Measurements from ENCODE around the gene MAP7. TPM values are rescaled to one million over a fixed set of nuclear protein-coding genes. Genes with fewer than 3 reads are reported as not detected.

MAP7 gene
- total and polyA plus RNA-seq, 9 of the 15 experiments (the other 6 are each of a cell fraction or from before 2014, with no cell fraction given), result 0.76 to 7.7 (median 3.9) TPM

DNA sequence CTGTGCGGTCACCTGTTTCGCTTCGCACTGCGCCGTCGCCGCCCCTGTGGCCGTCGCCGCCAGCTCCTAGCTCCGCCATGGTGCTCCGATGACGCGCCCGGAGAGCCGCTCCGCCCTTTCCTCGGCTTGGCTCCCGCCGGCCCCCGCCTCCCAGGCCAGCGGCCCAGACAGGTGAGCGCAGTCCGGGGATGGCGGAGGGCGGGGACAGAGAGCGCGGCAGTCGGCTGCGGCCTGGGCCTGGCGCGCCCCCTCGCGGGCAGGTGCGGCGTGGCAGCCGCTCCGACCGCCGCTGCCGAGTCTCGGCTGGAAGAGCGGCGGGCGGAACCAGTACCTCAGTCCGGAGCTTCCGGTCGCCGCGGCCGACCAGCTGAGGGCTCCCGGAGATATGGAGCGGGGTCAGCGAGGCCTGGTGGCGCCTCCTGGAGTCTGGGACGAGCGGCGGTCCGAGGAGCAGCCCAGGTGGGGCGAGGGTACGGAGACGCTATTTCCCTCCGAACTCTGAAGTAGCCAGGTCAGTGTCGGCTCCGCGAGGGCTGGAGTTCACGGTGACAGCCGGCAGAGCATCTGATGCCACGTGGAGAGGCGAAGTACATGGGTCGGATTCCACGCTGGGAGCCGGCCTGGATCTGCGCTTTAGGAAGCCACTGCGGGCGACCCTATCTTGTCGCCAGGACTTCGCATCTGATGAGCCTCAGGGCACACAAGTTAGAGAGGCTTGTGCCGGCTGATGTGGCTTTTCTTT lies at the start of gene MAP7 (continued):
- TF ChIP-seq, protein P1, sequence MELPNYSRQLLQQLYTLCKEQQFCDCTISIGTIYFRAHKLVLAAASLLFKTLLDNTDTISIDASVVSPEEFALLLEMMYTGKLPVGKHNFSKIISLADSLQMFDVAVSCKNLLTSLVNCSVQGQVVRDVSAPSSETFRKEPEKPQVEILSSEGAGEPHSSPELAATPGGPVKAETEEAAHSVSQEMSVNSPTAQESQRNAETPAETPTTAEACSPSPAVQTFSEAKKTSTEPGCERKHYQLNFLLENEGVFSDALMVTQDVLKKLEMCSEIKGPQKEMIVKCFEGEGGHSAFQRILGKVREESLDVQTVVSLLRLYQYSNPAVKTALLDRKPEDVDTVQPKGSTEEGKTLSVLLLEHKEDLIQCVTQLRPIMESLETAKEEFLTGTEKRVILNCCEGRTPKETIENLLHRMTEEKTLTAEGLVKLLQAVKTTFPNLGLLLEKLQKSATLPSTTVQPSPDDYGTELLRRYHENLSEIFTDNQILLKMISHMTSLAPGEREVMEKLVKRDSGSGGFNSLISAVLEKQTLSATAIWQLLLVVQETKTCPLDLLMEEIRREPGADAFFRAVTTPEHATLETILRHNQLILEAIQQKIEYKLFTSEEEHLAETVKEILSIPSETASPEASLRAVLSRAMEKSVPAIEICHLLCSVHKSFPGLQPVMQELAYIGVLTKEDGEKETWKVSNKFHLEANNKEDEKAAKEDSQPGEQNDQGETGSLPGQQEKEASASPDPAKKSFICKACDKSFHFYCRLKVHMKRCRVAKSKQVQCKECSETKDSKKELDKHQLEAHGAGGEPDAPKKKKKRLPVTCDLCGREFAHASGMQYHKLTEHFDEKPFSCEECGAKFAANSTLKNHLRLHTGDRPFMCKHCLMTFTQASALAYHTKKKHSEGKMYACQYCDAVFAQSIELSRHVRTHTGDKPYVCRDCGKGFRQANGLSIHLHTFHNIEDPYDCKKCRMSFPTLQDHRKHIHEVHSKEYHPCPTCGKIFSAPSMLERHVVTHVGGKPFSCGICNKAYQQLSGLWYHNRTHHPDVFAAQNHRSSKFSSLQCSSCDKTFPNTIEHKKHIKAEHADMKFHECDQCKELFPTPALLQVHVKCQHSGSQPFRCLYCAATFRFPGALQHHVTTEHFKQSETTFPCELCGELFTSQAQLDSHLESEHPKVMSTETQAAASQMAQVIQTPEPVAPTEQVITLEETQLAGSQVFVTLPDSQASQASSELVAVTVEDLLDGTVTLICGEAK (IDR thresholded peaks at IDR 0.05), result 0 out of 2 replicates have a peak, but pooled peaks have one; percentile 55
- TF ChIP-seq, protein P1 (CRISPR knock-in tag; IDR thresholded peaks at IDR 0.05), result no peak
- TF ChIP-seq SUPT5H (IDR thresholded peaks at IDR 0.05) (no peak), ZNF316 (IDR thresholded peaks at IDR 0.05) (no peak), ZNF175 (CRISPR knock-in tag; IDR thresholded peaks at IDR 0.05; ENCODE audit: low read depth) (0 out of 2 replicates have a peak, but pooled peaks have one; percentile 52), TGIF2 (CRISPR knock-in tag; IDR thresholded peaks at IDR 0.05) (peak; percentile 90), GATAD2B (IDR thresholded peaks at IDR 0.05; ENCODE audit: borderline replicate concordance) (peak; percentile 94)
- TF ChIP-seq, protein P2, sequence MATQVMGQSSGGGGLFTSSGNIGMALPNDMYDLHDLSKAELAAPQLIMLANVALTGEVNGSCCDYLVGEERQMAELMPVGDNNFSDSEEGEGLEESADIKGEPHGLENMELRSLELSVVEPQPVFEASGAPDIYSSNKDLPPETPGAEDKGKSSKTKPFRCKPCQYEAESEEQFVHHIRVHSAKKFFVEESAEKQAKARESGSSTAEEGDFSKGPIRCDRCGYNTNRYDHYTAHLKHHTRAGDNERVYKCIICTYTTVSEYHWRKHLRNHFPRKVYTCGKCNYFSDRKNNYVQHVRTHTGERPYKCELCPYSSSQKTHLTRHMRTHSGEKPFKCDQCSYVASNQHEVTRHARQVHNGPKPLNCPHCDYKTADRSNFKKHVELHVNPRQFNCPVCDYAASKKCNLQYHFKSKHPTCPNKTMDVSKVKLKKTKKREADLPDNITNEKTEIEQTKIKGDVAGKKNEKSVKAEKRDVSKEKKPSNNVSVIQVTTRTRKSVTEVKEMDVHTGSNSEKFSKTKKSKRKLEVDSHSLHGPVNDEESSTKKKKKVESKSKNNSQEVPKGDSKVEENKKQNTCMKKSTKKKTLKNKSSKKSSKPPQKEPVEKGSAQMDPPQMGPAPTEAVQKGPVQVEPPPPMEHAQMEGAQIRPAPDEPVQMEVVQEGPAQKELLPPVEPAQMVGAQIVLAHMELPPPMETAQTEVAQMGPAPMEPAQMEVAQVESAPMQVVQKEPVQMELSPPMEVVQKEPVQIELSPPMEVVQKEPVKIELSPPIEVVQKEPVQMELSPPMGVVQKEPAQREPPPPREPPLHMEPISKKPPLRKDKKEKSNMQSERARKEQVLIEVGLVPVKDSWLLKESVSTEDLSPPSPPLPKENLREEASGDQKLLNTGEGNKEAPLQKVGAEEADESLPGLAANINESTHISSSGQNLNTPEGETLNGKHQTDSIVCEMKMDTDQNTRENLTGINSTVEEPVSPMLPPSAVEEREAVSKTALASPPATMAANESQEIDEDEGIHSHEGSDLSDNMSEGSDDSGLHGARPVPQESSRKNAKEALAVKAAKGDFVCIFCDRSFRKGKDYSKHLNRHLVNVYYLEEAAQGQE (IDR thresholded peaks at IDR 0.05; ENCODE audit: borderline replicate concordance), result peak; percentile 79
- TF ChIP-seq, protein P2 (CRISPR knock-in tag; IDR thresholded peaks at IDR 0.05; ENCODE audit: low read depth), result peak; percentile 79
- TF ChIP-seq, protein P3, sequence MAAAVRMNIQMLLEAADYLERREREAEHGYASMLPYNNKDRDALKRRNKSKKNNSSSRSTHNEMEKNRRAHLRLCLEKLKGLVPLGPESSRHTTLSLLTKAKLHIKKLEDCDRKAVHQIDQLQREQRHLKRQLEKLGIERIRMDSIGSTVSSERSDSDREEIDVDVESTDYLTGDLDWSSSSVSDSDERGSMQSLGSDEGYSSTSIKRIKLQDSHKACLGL (CRISPR knock-in tag; IDR thresholded peaks at IDR 0.05; ENCODE audit: borderline replicate concordance, poor library complexity, severe bottlenecking), result no peak
